Activated CD4-positive, CD25-positive, alpha-beta regulatory T cell treated with anti-CD3 and anti-CD28 coated beads, Interleukin-2, amount 50 U/mL, for 24 hours (primary cell): ENCODE data around the gene CST5.
"Not testable (repeated sequence)": the region's sequence is repeated elsewhere in the genome, so short reads cannot be mapped to it uniquely, and the experiment has no call there.

ENCODE experiments used
- ATAC-seq, 2 donors: fragments of 150-1000 bp; cut with Tn5 transposase; one replicate each; pipeline ENCODE4 v1.10.0; 2021; ENCODE audit warnings: mild to moderate bottlenecking in 1 of 2, moderate library complexity in 1 of 2

Gene CST5

DNA sequence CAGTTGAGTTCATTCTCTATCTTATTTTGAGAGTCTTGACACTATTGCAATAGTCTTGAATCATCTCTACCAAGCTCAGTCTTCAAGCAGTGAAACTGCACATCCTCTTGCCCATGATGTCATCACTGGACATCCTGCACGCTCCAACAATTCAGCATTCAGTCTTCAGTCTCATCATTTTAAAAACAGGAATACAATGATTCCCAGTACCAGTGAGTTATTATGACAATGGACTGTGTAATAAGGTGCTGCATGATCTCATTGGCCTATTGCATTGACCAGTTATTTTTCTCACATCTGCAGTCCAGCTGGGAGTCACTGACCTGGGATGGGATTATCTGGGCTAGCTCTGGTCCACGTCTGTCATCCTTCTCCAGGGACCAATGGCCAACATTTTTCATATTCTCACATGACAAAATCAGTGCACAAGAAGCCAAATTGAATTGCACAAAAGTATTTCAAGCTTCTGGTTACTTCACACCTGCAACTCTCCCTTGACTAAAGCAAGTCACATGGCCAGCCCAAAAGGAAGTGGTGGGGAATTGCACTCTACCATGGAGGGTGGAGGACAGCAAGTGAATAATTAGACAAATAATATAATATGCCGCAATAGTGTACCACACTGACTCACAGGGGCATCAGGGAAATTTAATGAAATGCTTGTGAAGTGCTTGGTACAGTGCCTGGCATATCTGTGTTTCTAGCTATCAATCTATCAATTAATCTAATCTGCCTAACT, 46.6 kb downstream of the CST5 start:
- no peak for ATAC-seq

- ATAC-seq: not testable (repeated sequence)
These were observed 47.6 kb downstream of the CST5 start for GRCh38 chr20:23831961-23832360.

GRCh38 chr20:23826541-23827021, 53.0 kb downstream of the CST5 start, which contains the start of gene CST2:
TSS of gene CST2 (minus strand) at chr20:23826729. CDS start at chr20:23826660, 69 bp downstream.
- no peak for ATAC-seq
